ENCODE results near the gene CYSRT1. TPM values are rescaled to one million over a fixed set of nuclear protein-coding genes. Genes with fewer than 3 reads are reported as not detected.
"Not testable (repeated sequence)": the region's sequence is repeated elsewhere in the genome, so short reads cannot be mapped to it uniquely, and the experiment has no call there.

CYSRT1 gene
- total and polyA plus RNA-seq, 8 donors: 0.22 to 1.3 (median 0.60) TPM; not detected in 4

GRCh38 chr9:137240318-137240840 lies 15.4 kb downstream of the CYSRT1 start:
- Histone ChIP-seq H3K9me3 (no peaks in the 10 kb centered on the region), H3K27ac (peak overlapping the region; percentile 95 to 96 (median 96)), H3K27me3 (no peaks in the 10 kb centered on the region), H3K4me1 (peaks cover 10 to 32% (median 23%) of the 10 kb centered on the region in 3 donors), H3K4me3 (peak overlapping the region; percentile 61 to 90 (median 72)), H3K36me3 (peaks cover 7 to 11% (median 8%) of the 10 kb centered on the region in 3 donors)
- TF ChIP-seq, protein P1, sequence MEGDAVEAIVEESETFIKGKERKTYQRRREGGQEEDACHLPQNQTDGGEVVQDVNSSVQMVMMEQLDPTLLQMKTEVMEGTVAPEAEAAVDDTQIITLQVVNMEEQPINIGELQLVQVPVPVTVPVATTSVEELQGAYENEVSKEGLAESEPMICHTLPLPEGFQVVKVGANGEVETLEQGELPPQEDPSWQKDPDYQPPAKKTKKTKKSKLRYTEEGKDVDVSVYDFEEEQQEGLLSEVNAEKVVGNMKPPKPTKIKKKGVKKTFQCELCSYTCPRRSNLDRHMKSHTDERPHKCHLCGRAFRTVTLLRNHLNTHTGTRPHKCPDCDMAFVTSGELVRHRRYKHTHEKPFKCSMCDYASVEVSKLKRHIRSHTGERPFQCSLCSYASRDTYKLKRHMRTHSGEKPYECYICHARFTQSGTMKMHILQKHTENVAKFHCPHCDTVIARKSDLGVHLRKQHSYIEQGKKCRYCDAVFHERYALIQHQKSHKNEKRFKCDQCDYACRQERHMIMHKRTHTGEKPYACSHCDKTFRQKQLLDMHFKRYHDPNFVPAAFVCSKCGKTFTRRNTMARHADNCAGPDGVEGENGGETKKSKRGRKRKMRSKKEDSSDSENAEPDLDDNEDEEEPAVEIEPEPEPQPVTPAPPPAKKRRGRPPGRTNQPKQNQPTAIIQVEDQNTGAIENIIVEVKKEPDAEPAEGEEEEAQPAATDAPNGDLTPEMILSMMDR (IDR thresholded peaks at IDR 0.05): no peak
- intact Hi-C loops (cut with DNase I): no loop called here
- no peak for FAIRE-seq
- 0 to 1% methylated on average over 51 to 58 of the region's 58 CpGs for WGBS, 2 donors
- ATAC-seq: peak; percentile 22 to 43 (median 36)
- DNase-seq: peak in 5 of 6 donors; percentile 73 to 91 (median 81)

DNA sequence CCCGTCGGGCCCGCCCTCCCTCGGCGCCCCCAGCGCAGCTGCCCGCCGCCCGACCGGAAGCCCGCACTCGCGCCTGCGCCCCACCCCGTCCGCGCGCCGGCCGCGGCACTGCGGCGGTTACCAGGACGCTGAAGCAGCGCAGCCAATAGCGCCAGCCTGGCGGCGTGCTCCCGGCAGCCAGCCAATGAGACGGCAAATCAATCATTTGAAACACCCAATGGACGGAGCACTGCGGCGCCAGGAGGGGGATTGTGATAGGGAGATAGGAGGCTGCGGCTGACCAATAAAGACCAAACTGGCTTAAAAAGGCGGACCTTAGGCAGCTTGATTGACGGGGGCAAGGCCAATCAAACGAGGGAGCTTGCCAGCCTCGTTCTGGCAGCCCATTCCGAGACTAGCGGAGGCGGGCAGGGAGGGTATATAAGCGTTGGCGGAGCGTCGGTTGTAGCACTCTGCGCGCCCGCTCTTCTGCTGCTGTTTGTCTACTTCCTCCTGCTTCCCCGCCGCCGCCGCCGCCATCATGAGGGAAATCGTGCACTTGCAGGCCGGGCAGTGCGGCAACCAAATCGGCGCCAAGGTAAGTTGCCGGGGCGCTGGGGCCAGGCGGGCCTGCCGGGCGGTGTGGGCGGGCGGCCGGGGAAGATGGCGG lies 16.0 kb downstream of the CYSRT1 start, which contains the start of gene TUBB4B:
Gene TUBB4B, plus strand, starts transcription at position 447 of the 649 bp plus-strand sequence. Its CDS starts 74 bp downstream, at position 521.
- H3K4me1 ChIP-seq: peaks cover 10 to 32% (median 23%) of the 10 kb centered on the region in 3 donors
- peak; percentile 98 to 100 (median 100) for DNase-seq
- intact Hi-C loops (cut with DNase I): no loop called here

DNA sequence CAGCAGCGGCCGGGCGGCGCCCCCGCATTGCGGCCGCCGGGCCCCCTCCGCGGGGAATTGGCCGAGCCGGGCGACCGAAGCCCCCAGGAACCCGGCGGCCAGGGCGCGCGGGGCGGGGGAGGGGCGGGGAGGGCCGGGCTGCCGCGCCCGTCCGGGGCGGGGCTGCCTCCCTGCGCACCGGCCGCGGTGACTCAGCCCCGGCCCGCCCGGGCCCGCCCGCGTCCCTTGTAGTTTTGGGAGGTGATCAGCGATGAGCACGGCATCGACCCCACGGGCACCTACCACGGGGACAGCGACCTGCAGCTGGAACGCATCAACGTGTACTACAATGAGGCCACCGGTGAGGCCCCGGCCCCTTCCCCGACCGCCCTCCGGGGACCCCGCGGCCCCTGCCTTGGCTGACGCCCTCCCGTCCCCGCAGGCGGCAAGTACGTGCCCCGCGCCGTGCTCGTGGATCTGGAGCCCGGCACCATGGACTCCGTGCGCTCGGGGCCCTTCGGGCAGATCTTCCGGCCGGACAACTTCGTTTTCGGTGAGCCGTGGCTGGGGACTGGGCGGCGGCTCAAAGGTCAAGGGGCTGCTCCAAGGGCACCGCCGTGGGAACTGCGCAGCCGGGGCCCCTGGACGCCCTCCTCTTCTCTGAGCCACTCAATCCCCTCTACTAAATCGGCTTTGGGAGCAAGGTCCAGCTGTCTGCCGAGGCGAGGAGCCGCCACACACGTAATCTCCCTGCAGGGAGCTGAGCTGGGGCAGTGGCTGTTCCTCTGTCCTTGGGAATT lies 16.7 kb downstream of the CYSRT1 start:
- TF ChIP-seq, protein P1 (IDR thresholded peaks at IDR 0.05): no peak
- Histone ChIP-seq H3K36me3 (peaks cover 7 to 11% (median 8%) of the 10 kb centered on the region in 3 donors), H3K27me3 (no peaks in the 10 kb centered on the region), H3K4me3 (peak overlapping the region; percentile 57 to 97 (median 93)), H3K27ac (peak overlapping the region; percentile 76 to 91 (median 82)), H3K9me3 (no peaks in the 10 kb centered on the region), H3K4me1 (peaks cover 9 to 32% (median 22%) of the 10 kb centered on the region in 3 donors)
- peak; percentile 22 to 55 (median 36) for ATAC-seq
- 1% methylated on average over 47 to 83 of the region's 83 CpGs for WGBS, 2 donors
- intact Hi-C loops (cut with DNase I): no loop called here
- peak; percentile 80 to 92 (median 86) for DNase-seq
- no peak for FAIRE-seq

More for the DNA sequence above, 16.0 kb downstream of the CYSRT1 start, which contains the start of gene TUBB4B:
- Histone ChIP-seq H3K9me3 (no peaks in the 10 kb centered on the region), H3K27ac (peak within 1 kb of the TSS; percentile 95 to 96 (median 96)), H3K36me3 (peaks cover 7 to 11% (median 8%) of the 10 kb centered on the region in 3 donors), H3K27me3 (no peaks in the 10 kb centered on the region), H3K4me3 (peak within 1 kb of the TSS; percentile 61 to 97 (median 93))
- TF ChIP-seq, protein P1 (IDR thresholded peaks at IDR 0.05): no peak
- ATAC-seq: peak; percentile 72 to 85 (median 78)
- WGBS, 2 donors: 0 to 1% methylated on average over 41 to 67 of the region's 67 CpGs
- FAIRE-seq: peak; percentile 97

DNA sequence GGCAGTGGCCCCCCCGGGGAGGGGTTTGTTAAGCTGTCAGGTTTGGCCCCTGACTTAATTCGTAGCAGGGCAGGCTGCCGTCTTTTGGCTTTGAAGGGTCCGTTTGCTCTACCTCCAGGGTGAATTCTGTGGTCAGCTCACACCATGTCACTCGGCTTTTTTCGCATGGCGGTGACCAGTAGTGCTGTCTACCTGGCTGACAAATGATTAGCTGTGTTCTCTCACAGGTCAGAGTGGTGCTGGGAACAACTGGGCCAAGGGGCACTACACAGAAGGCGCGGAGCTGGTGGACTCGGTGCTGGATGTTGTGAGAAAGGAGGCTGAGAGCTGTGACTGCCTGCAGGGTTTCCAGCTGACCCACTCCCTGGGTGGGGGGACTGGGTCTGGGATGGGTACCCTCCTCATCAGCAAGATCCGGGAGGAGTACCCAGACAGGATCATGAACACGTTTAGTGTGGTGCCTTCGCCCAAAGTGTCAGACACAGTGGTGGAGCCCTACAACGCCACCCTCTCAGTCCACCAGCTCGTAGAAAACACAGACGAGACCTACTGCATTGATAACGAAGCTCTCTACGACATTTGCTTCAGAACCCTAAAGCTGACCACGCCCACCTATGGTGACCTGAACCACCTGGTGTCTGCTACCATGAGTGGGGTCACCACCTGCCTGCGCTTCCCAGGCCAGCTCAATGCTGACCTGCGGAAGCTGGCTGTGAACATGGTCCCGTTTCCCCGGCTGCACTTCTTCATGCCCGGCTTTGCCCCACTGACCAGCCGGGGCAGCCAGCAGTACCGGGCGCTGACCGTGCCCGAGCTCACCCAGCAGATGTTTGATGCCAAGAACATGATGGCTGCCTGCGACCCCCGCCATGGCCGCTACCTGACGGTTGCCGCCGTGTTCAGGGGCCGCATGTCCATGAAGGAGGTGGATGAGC lies 17.6 kb downstream of the CYSRT1 start:
- Histone ChIP-seq H3K4me3 (peak overlapping the region; percentile 57 to 97 (median 93)), H3K27me3 (no peaks in the 10 kb centered on the region), H3K4me1 (peaks cover 3 to 26% (median 18%) of the 10 kb centered on the region in 3 donors), H3K9me3 (no peaks in the 10 kb centered on the region), H3K36me3 (peaks cover 7 to 11% (median 8%) of the 10 kb centered on the region in 3 donors), H3K27ac (peak overlapping the region; percentile 76 to 91 (median 82))
- ATAC-seq: no peak
- 25 to 27% methylated on average over 36 of the region's 36 CpGs for WGBS, 2 donors
- intact Hi-C loops (cut with DNase I): no loop called here
- no peak for FAIRE-seq
- DNase-seq: peak in 3 of 6 donors; percentile 53 to 80 (median 64)
- TF ChIP-seq, protein P1 (IDR thresholded peaks at IDR 0.05): no peak

GRCh38 chr9:137243266-137243625 lies 18.3 kb downstream of the CYSRT1 start:
- H3K9me3 ChIP-seq; H3K27me3 ChIP-seq; FAIRE-seq; intact Hi-C loops (cut with DNase I); ATAC-seq: not testable (repeated sequence)
- Histone ChIP-seq H3K27ac (peak overlapping the region in 2 of 4 donors; percentile 81 to 91), H3K4me1 (peaks cover 0 to 26% (median 18%) of the 10 kb centered on the region in 3 donors), H3K4me3 (peak overlapping the region in 3 of 4 donors; percentile 57 to 97 (median 97)), H3K36me3 (peaks cover 7 to 11% (median 8%) of the 10 kb centered on the region in 3 donors)
- DNase-seq: peak in 1 of 6 donors; percentile 40
- 47 to 57% methylated on average over 18 of the region's 18 CpGs for WGBS, 2 donors

Data from pancreas (tissue), 10 donors.